ENCODE results near the gene CORO1A.
"Not testable (repeated sequence)": the region's sequence is repeated elsewhere in the genome, so short reads cannot be mapped to it uniquely, and the experiment has no call there.

Gene CORO1A

GRCh38 chr16:30173054-30173453 lies 10.3 kb upstream of the CORO1A start:
- DNase-seq: no peak

GRCh38 chr16:30176876-30177275 lies 6.5 kb upstream of the CORO1A start:
- not testable (repeated sequence) for DNase-seq

GRCh38 chr16:30179195-30179594 lies 4.2 kb upstream of the CORO1A start:
- DNase-seq: no peak

GRCh38 chr16:30179931-30180330 lies 3.5 kb upstream of the CORO1A start:
- no peak for DNase-seq

- DNase-seq: no peak
These were observed 2.7 kb upstream of the CORO1A start for GRCh38 chr16:30180741-30181140.

GRCh38 chr16:30184096-30184890 lies 891 bp downstream of the CORO1A start:
- peak; percentile 53 for DNase-seq

GRCh38 chr16:30184891-30185682 lies 1.7 kb downstream of the CORO1A start:
- DNase-seq: no peak

- DNase-seq: no peak
These were observed 2.5 kb downstream of the CORO1A start for GRCh38 chr16:30185683-30186421.

GRCh38 chr16:30186444-30186781 lies 3.0 kb downstream of the CORO1A start:
- DNase-seq: no peak

GRCh38 chr16:30186782-30187555 lies 3.6 kb downstream of the CORO1A start:
- no peak for DNase-seq

- DNase-seq: no peak
These were observed 4.1 kb downstream of the CORO1A start for GRCh38 chr16:30187556-30187865.

GRCh38 chr16:30187971-30188561 lies 4.7 kb downstream of the CORO1A start:
- no peak for DNase-seq

- not testable (repeated sequence) for DNase-seq
These were observed 7.8 kb downstream of the CORO1A start for GRCh38 chr16:30191158-30191557.

GRCh38 chr16:30193098-30193497 lies 9.7 kb downstream of the CORO1A start:
- not testable (repeated sequence) for DNase-seq

GRCh38 chr16:30193615-30194014 lies 10.2 kb downstream of the CORO1A start, which contains the start of the genes BOLA2B and SLX1A:
TSS of gene BOLA2B (minus strand) at chr16:30193666. CDS start at chr16:30193595, 71 bp downstream.
TSS of gene SLX1A (plus strand) at chr16:30193875. CDS start at chr16:30194085, 210 bp downstream.
- not testable (repeated sequence) for DNase-seq

GRCh38 chr16:30194172-30194925 lies 10.9 kb downstream of the CORO1A start:
- DNase-seq: not testable (repeated sequence)

- not testable (repeated sequence) for DNase-seq
These were observed 13.6 kb downstream of the CORO1A start for GRCh38 chr16:30197001-30197400.

- DNase-seq: not testable (repeated sequence)
These were observed 15.6 kb downstream of the CORO1A start, which contains the start of gene SULT1A3 for GRCh38 chr16:30199049-30199448. TSS of gene SULT1A3 (plus strand) at chr16:30199255. CDS start at chr16:30200729, 1,474 bp downstream.

- not testable (repeated sequence) for DNase-seq
These were observed 16.4 kb downstream of the CORO1A start for GRCh38 chr16:30199608-30200343.

GRCh38 chr16:30205541-30206236 lies 22.3 kb downstream of the CORO1A start:
- DNase-seq: not testable (repeated sequence)

Data from NCI-H1105 (cell line).